ENCODE measurements around the gene UNC79.

UNC79 gene

GRCh38 chr14:93708800-93709199 is 278.1 kb downstream of the UNC79 start:
- DNase-seq (ENCODE audit: low read depth), result no peak

DNA sequence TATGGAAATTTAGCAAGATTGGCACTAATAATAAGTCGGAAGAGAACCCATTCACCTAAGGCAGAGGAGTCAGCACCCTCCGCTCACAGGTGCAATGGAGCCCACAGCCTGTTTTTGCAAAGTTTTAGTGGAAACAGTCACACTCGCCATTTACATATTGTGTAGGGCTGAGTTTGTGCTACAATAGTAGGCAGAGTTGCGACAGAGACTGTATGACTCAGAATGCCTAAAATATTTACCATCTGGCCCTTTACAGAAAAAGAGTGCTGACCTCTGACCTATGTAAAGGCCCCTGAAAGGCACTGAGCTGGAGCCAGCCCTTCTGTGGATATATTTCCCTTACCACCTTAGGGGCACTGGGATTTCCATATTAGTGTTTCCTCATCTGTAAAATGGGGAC is 278.5 kb downstream of the UNC79 start:
- DNase-seq (ENCODE audit: low read depth), result no peak

GRCh38 chr14:93712079-93712837 is 281.5 kb downstream of the UNC79 start:
- DNase-seq (ENCODE audit: low read depth), result no peak

DNA sequence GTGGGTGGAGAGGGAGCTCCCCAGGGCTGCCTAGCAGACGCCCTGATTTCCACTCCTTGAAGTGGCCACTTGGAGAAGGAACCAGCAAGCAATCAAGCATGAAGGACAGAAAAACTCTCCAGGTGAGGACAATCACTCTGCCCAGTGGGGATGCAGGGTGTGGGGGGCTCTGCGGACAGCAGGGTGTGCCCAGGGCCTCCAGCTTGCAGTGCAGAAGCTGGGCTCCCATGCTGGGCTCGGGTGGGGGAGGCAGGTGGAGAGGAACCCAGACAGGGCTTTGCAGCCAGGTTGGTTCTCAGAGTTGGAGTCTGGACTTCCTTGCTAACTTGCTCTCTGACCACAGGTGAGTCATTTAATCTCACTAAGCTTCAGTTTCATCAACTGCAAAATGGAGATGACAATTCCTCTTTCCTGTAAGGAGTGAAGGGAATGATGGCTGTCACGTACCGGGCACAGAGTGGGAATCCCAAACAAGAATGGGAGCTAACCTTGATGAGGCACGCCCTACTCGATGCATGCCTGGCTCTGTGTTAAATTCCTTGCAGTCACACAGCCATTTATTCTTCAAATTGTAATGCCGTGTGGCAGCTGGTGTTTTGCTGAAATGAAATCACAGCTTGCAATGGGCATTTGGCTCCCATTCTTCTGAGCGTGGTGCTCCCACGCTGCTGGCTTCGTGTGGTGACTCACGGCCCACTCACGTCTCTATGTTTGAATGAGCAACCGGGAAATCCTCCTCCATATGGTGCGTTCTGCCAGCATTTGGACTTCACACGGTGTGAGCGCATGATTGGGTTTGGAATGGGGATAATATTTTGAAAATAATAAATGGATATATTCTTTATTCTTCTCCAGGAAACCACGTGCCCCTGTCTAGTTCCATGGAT is 282.3 kb downstream of the UNC79 start:
- no peak for DNase-seq (ENCODE audit: low read depth)

GRCh38 chr14:93713726-93714405 is 283.1 kb downstream of the UNC79 start:
- DNase-seq (ENCODE audit: low read depth), result no peak

DNA sequence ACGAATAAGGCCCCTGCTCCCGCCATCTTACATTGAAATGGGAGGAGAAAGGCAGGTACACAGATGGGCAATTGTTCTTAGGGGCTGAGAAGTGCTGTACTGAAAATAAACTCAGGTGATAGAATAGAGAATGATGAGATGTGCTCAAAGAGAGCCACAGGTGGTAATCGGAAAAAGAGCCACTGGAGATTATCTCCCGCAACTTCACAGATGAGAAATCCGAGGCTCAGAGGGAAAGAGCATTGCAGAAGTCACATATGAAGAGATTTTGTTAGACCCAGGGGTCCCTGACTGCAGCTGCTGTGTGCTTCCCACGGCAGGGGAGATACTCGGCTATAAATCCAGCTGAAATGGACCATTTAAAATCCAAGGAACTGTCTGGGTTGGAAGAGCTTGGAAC is 283.9 kb downstream of the UNC79 start:
- DNase-seq (ENCODE audit: low read depth), result no peak

- DNase-seq (ENCODE audit: low read depth), result no peak
Observed at GRCh38 chr14:93715279-93715927, 284.7 kb downstream of the UNC79 start.

GRCh38 chr14:93716002-93716745 is 285.4 kb downstream of the UNC79 start:
- no peak for DNase-seq (ENCODE audit: low read depth)

DNA sequence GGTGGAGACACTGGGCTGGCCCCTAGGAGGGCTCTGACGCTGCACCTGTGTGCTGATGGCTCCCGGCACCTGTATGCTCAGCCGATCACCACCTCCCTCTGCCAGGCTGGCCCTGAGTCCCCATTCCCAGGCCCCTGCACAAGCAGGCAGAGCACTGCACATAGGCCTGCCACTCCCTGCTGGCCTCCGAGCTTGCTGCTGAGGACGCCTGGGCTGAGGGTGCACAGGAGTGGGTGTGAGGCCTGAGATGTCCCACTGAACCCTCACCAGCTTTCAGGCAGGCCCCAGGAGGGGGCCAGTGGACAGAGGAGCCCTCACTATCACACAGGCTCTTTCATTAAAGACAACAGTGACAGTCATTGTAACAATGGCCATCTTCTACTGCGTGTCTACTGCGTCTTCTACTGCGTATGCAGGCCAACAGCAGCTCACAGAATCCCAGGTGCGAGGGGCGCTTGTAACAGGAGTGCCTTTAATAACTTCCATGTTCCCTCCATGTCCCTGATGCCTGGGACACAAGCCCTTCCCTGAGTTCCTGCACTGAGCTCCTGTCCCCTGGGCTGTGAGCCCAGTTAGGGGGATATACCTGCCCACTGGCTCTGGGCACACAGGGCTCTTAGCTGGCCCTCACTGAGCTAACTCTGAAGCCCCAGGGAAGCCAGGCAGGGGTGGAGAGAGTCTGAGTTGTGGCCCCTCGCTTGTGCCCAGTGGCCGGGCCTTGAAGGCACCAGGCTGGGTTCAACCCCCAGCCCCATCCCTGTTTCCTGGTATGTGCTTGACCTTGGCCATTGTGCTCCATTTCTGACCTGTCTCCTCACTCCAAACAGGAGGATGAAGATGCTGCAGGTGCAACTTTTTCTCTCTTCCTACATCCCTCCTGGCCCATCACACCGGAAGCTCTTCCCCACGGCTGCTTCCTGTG is 286.3 kb downstream of the UNC79 start:
- DNase-seq (ENCODE audit: low read depth), result no peak

DNA sequence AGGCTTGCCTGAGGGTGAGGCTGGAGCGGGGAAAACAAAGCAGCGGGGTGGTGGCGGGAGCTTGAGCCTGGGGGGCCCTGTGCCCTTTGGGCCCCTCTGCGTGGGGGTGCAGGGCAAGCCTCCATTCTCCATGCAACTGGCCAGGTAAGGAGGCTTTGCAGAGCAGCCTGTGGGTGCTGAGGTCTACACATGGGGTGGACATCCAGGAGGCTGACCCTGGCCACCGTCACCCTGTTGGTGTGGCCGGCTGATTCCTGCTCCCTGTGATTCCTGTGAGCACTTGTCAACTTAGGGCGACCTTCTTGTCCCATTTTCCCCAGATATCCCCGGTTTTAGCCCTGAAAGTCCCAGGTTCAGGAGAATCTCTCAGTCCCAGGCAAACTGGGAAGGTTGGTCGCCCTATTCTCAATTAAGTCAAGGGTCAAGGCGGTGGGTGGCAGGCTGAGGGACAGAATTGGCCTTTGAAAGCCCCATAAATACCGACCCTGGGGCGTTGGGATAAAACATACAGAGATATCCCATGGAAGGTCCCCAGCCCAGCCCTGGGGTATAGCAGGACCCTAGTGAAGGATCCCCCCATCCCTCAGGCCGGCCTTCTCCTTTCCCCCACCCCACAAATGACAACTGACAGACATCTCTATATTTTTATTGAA is 287.1 kb downstream of the UNC79 start:
- DNase-seq (ENCODE audit: low read depth), result no peak

GRCh38 chr14:93719256-93719655 is 288.5 kb downstream of the UNC79 start:
- no peak for DNase-seq (ENCODE audit: low read depth)

GRCh38 chr14:93720076-93720815 is 289.5 kb downstream of the UNC79 start:
- no peak for DNase-seq (ENCODE audit: low read depth)

DNA sequence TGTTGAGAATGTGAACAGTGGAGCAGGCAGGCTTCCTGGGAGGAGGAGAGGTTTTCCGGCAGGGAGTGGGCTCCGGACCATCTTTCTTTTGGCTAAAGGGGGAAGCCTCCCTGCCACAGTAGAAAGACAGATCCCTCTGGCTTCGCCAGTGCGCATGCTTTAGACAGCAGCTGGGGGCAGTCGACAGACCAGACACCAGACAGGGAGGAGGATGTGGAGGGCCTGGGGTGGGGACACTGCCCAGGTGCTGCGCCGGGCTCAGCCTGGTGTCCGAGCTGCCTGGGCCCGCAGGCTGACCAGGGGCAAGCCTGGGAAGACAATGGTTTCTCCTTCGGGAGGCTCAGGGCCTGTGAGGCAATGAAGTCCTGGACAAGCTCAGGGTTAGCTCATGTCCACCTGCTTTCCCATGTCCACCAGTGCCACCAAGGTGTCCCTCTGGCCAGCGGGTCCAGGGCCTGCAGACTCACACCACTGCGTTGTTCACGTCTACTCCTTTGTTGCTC is 290.3 kb downstream of the UNC79 start:
- no peak for DNase-seq (ENCODE audit: low read depth)

- no peak for DNase-seq (ENCODE audit: low read depth)
Observed at GRCh38 chr14:93723001-93723400, 292.3 kb downstream of the UNC79 start.

GRCh38 chr14:93725002-93725582 is 294.4 kb downstream of the UNC79 start:
- DNase-seq (ENCODE audit: low read depth), result no peak

- DNase-seq (ENCODE audit: low read depth), result no peak
Observed at GRCh38 chr14:93725993-93726392, 295.3 kb downstream of the UNC79 start.

GRCh38 chr14:93727039-93727740 is 296.5 kb downstream of the UNC79 start:
- DNase-seq (ENCODE audit: low read depth), result no peak

Data from T-helper 22 cell (primary cell).